Thyroid gland (tissue), 4 donors: Measurements from ENCODE around the gene XDH. TPM values are rescaled to one million over a fixed set of nuclear protein-coding genes. Genes with fewer than 3 reads are reported as not detected.

Experiments used
- DNase-seq, 2 donors: peaks; one replicate each; pipeline ENCODE4 v3.0.0-alpha.2; 2019
- H3K27ac ChIP-seq, 3 donors: fragments of 200-600 bp; sonication (generic); 1 replicate in 2 of 3; 2 replicates in 1 of 3; pipeline ENCODE4 v1.5.1; 2016 to 2019; ENCODE audit warnings: mild to moderate bottlenecking in 1 of 3, moderate library complexity in 1 of 3
- H3K27me3 ChIP-seq: fragments of 200-600 bp; sonication (generic); one replicate; pipeline ENCODE4 v1.5.1; 2019
- H3K36me3 ChIP-seq, 2 donors: fragments of 200-600 bp; sonication (generic); one replicate each; pipeline ENCODE4 v1.5.1; 2016 to 2019
- H3K4me1 ChIP-seq, 2 donors: fragments of 200-600 bp; sonication (generic); one replicate each; pipeline ENCODE4 v1.5.1; 2017 to 2019
- H3K4me3 ChIP-seq, 3 donors: fragments of 200-600 bp; sonication (generic); replicated peaks in 1 of 3; 1 replicate in 2 of 3; 2 replicates in 1 of 3; pipeline ENCODE4 v1.5.1; 2016; ENCODE audit warnings: mild to moderate bottlenecking in 1 of 3
- H3K9me3 ChIP-seq: fragments of 200-600 bp; sonication (generic); one replicate; pipeline ENCODE4 v1.5.1; 2017
- CTCF ChIP-seq, 6 experiments: fragments of 200-600 bp in 3 of 6; fragments of 450-650 bp in 3 of 6; sonication (generic) in 3 of 6; IDR thresholded peaks; one replicate each; pipeline ENCODE4 v1.5.1; 2016 to 2019; ENCODE audit warnings: antibody characterized with exemption in 6 of 6, mild to moderate bottlenecking in 2 of 6, inconsistent platforms in 1 of 6, moderate library complexity in 1 of 6
- POLR2A ChIP-seq, 2 donors: fragments of 450-650 bp; IDR thresholded peaks; one replicate each; pipeline ENCODE4 v1.6.1; 2017; ENCODE audit warnings: antibody characterized with exemption in 2 of 2, mild to moderate bottlenecking in 2 of 2, moderate library complexity in 1 of 2
- WGBS, 2 donors: methylation state at CpG; one replicate each; pipeline ENCODE4 v1.1.5; 2017; 5-methylcytosine and 5-hydroxymethylcytosine counted together
- intact Hi-C: fragments of 100-400 bp; cut with DNase I; formaldehyde crosslinking; loops from one replicate; pipeline ENCODE4 v1.15.1; 2023
- total RNA-seq, 4 donors: library from RNA; depleted of rRNA; stranded (reverse); fragments of >200 nt; gene quantifications; one replicate each; pipeline ENCODE4 v1.2.3, GENCODE V29; 2016

XDH gene
- total RNA-seq, result 1 to 10 TPM in 2 of 4 donors, under 1 TPM in 1, not detected in 1; 0.13 to 2.6 (median 1.9) TPM

GRCh38 chr2:31414601-31415241 lies at the start of gene XDH:
TSS of gene XDH (minus strand) at chr2:31414742. CDS start at chr2:31414666, 76 bp downstream.
- Histone ChIP-seq H3K27me3 (no peaks in the 10 kb centered on the region), H3K9me3 (no peaks in the 10 kb centered on the region), H3K4me3 (no peak within 1 kb of the TSS), H3K36me3 (no peaks in the 10 kb centered on the region), H3K27ac (no peak within 1 kb of the TSS), H3K4me1 (peaks cover 0 to 5% of the 10 kb centered on the region in 2 donors)
- no peak for TF ChIP-seq CTCF (IDR thresholded peaks at IDR 0.05)
- TF ChIP-seq POLR2A (IDR thresholded peaks at IDR 0.05), result no peak
- intact Hi-C loops, result no loop called here
- DNase-seq, result no peak
- WGBS, 2 donors, result 78 to 82% methylated on average over 5 of the region's 5 CpGs

GRCh38 chr2:31457651-31458050 lies 43.1 kb upstream of the XDH start:
- no peaks in the 10 kb centered on the region for H3K9me3 ChIP-seq
- WGBS, 2 donors, result 79 to 80% methylated on average over 3 to 4 of the region's 4 CpGs
- no peak overlapping the region for H3K4me3 ChIP-seq
- no peaks in the 10 kb centered on the region for H3K36me3 ChIP-seq
- no peaks in the 10 kb centered on the region for H3K4me1 ChIP-seq
- no peak overlapping the region for H3K27ac ChIP-seq
- no peaks in the 10 kb centered on the region for H3K27me3 ChIP-seq
- intact Hi-C loops, result no loop called here
- no peak for TF ChIP-seq POLR2A (IDR thresholded peaks at IDR 0.05)
- no peak for TF ChIP-seq CTCF (IDR thresholded peaks at IDR 0.05)
- DNase-seq, result no peak

GRCh38 chr2:31446848-31447247 lies 32.3 kb upstream of the XDH start:
- 59% methylated on average over 3 of the region's 3 CpGs for WGBS, 2 donors
- intact Hi-C loops, result no loop called here
- TF ChIP-seq POLR2A (IDR thresholded peaks at IDR 0.05) (no peak), CTCF (IDR thresholded peaks at IDR 0.05) (no peak)
- Histone ChIP-seq H3K9me3 (no peaks in the 10 kb centered on the region), H3K27me3 (no peaks in the 10 kb centered on the region), H3K4me3 (no peak overlapping the region), H3K4me1 (no peaks in the 10 kb centered on the region), H3K36me3 (no peaks in the 10 kb centered on the region), H3K27ac (no peak overlapping the region)
- DNase-seq, result no peak

GRCh38 chr2:31442376-31442775 lies 27.8 kb upstream of the XDH start:
- intact Hi-C loops, result no loop called here
- TF ChIP-seq CTCF (IDR thresholded peaks at IDR 0.05), result no peak
- no peak for TF ChIP-seq POLR2A (IDR thresholded peaks at IDR 0.05)
- WGBS, 2 donors, result 86 to 92% methylated on average over 2 of the region's 2 CpGs
- no peaks in the 10 kb centered on the region for H3K27me3 ChIP-seq
- no peaks in the 10 kb centered on the region for H3K4me1 ChIP-seq
- H3K9me3 ChIP-seq, result no peaks in the 10 kb centered on the region
- DNase-seq, result no peak
- no peak overlapping the region for H3K4me3 ChIP-seq
- H3K36me3 ChIP-seq, result no peaks in the 10 kb centered on the region
- no peak overlapping the region for H3K27ac ChIP-seq

- Histone ChIP-seq H3K9me3 (no peaks in the 10 kb centered on the region), H3K36me3 (no peaks in the 10 kb centered on the region), H3K27me3 (no peaks in the 10 kb centered on the region), H3K27ac (no peak overlapping the region), H3K4me3 (no peak overlapping the region), H3K4me1 (no peaks in the 10 kb centered on the region)
- TF ChIP-seq CTCF (IDR thresholded peaks at IDR 0.05) (no peak), POLR2A (IDR thresholded peaks at IDR 0.05) (no peak)
- intact Hi-C loops, result no loop called here
- WGBS, 2 donors, result 60 to 93% methylated on average over 2 of the region's 2 CpGs
- no peak for DNase-seq
These were observed 26.2 kb upstream of the XDH start for GRCh38 chr2:31440764-31441163.
